ENCODE data around the gene ECSCR. TPM values are rescaled to one million over a fixed set of nuclear protein-coding genes. Genes with fewer than 3 reads are reported as not detected.
"Not testable (repeated sequence)": the region's sequence is repeated elsewhere in the genome, so short reads cannot be mapped to it uniquely, and the experiment has no call there.

The ECSCR gene
- total RNA-seq, 2 experiments from 2014 or later = not detected

- ChIA-PET POLR2A (interaction anchor here (0.6 kb wide), 1 partner anchor 116 kb away, joined by 4 read pairs; no protein-coding TSS in a partner anchor), CTCF (interaction anchor here (0.6 to 18.4 kb wide), 3 partner anchors 11 to 123 kb away, joined by 3 to 538 read pairs (median 23); no protein-coding TSS in a partner anchor)
- Mint-ChIP-seq H3K9me3 (ENCODE audit: insufficient read depth) (no peaks in the 10 kb centered on the region), H3K4me3 (no peak overlapping the region), H3K36me3 (ENCODE audit: low read depth) (peaks cover 4% of the 10 kb centered on the region), H3K27me3 (ENCODE audit: low read depth) (no peaks in the 10 kb centered on the region), H3K4me1 (ENCODE audit: low read depth) (peaks cover 41% of the 10 kb centered on the region), H3K27ac (no peak overlapping the region)
- DNase-seq = no peak
- ATAC-seq = no peak
Measured at GRCh38 chr5:139410121-139410992, 52.2 kb downstream of the ECSCR start.

- H3K9me3 Mint-ChIP-seq (ENCODE audit: insufficient read depth); H3K27ac Mint-ChIP-seq; DNase-seq; H3K4me3 Mint-ChIP-seq; ATAC-seq; POLR2A ChIA-PET; H3K27me3 Mint-ChIP-seq (ENCODE audit: low read depth); H3K36me3 Mint-ChIP-seq (ENCODE audit: low read depth): not testable (repeated sequence)
- H3K4me1 Mint-ChIP-seq (ENCODE audit: low read depth) = peaks cover 34% of the 10 kb centered on the region
- CTCF ChIA-PET = interaction anchor here (3.4 to 18.4 kb wide), 2 partner anchors 12 to 108 kb away, joined by 23 to 538 read pairs; no protein-coding TSS in a partner anchor
Measured at GRCh38 chr5:139409116-139409515, 53.4 kb downstream of the ECSCR start.

GRCh38 chr5:139408191-139408590 is 54.4 kb downstream of the ECSCR start:
- no peak for DNase-seq
- Mint-ChIP-seq H3K27ac (no peak overlapping the region), H3K4me3 (no peak overlapping the region), H3K36me3 (ENCODE audit: low read depth) (no peaks in the 10 kb centered on the region), H3K4me1 (ENCODE audit: low read depth) (peaks cover 31% of the 10 kb centered on the region), H3K27me3 (ENCODE audit: low read depth) (no peaks in the 10 kb centered on the region), H3K9me3 (ENCODE audit: insufficient read depth) (no peaks in the 10 kb centered on the region)
- CTCF ChIA-PET = interaction anchor here (1.5 to 18.4 kb wide), 4 partner anchors 11 to 109 kb away, joined by 3 to 538 read pairs (median 13); partner anchors contain the start of gene PROB1
- POLR2A ChIA-PET = no interaction called here
- ATAC-seq = no peak

- DNase-seq = no peak
- no peak for ATAC-seq
- Mint-ChIP-seq H3K4me3 (no peak overlapping the region), H3K27ac (no peak overlapping the region), H3K9me3 (ENCODE audit: insufficient read depth) (no peaks in the 10 kb centered on the region), H3K4me1 (ENCODE audit: low read depth) (peaks cover 30% of the 10 kb centered on the region), H3K27me3 (ENCODE audit: low read depth) (no peaks in the 10 kb centered on the region), H3K36me3 (ENCODE audit: low read depth) (no peaks in the 10 kb centered on the region)
- ChIA-PET POLR2A (interaction anchor here (1.5 kb wide), 1 partner anchor 114 kb away, joined by 4 read pairs; the partner anchor contains the start of gene MATR3), CTCF (interaction anchor here (1.5 to 3.5 kb wide), 3 partner anchors 11 to 14 kb away, joined by 3 to 21 read pairs (median 5); partner anchors contain the start of gene PROB1)
Measured at GRCh38 chr5:139407517-139407916, 55.0 kb downstream of the ECSCR start.

DNA sequence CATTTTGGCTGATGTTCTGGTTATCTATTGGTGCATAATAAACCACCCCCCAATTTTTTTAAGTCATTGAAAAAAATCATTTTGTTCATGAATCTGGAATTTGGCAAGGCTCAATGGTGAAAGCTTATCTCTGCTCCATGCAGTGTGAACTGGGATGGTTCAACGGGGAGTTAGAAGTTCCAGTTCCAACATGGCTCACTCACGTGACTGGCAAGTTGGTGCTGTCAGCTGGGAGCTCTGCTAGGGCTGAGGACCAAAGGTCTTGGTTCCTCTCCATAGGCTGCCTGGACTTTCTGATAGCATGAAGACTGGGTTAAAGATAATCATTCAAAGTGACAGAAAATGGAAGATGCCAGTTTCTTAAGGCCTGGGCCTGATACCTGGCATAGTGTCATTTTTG is 55.6 kb downstream of the ECSCR start:
- no peak for DNase-seq
- peaks cover 29% of the 10 kb centered on the region for H3K4me1 Mint-ChIP-seq (ENCODE audit: low read depth)
- ChIA-PET CTCF (interaction anchor here (0.7 to 3.5 kb wide), 5 partner anchors 10 to 107 kb away, joined by 3 to 21 read pairs (median 5); partner anchors contain the start of gene PROB1), POLR2A (interaction anchor here (1.5 to 2.4 kb wide), 2 partner anchors 9 to 114 kb away, joined by 4 to 9 read pairs; partner anchors contain the start of gene MATR3)
- no peaks in the 10 kb centered on the region for H3K9me3 Mint-ChIP-seq (ENCODE audit: insufficient read depth)
- no peaks in the 10 kb centered on the region for H3K27me3 Mint-ChIP-seq (ENCODE audit: low read depth)
- no peak overlapping the region for H3K27ac Mint-ChIP-seq
- no peaks in the 10 kb centered on the region for H3K36me3 Mint-ChIP-seq (ENCODE audit: low read depth)
- no peak overlapping the region for H3K4me3 Mint-ChIP-seq
- ATAC-seq = no peak

- Mint-ChIP-seq H3K27me3 (ENCODE audit: low read depth) (no peaks in the 10 kb centered on the region), H3K36me3 (ENCODE audit: low read depth) (peaks cover 6% of the 10 kb centered on the region), H3K4me1 (ENCODE audit: low read depth) (peaks cover 34% of the 10 kb centered on the region), H3K4me3 (peak overlapping the region; percentile 94), H3K27ac (peak overlapping the region; percentile 100), H3K9me3 (ENCODE audit: insufficient read depth) (no peaks in the 10 kb centered on the region)
- peak; percentile 3 for ATAC-seq
- ChIA-PET CTCF (interaction anchor here (1.1 to 4.2 kb wide), 6 partner anchors 11 to 63 kb away, joined by 3 to 17 read pairs (median 10); partner anchors contain the start of genes MZB1 and PAIP2), POLR2A (interaction anchor here (0.9 to 4.6 kb wide), 5 partner anchors 9 to 279 kb away, joined by 3 to 39 read pairs (median 5); partner anchors contain the start of genes MZB1, PAIP2 and PROB1)
- DNase-seq = no peak
Measured at GRCh38 chr5:139404484-139404840, 58.1 kb downstream of the ECSCR start.

GRCh38 chr5:139403787-139404483 is 58.6 kb downstream of the ECSCR start, which contains the start of gene SPATA24:
Gene SPATA24, minus strand, starts transcription at chr5:139404089. Its CDS starts 29 bp downstream, at chr5:139404060.
- peak; percentile 99 for DNase-seq
- ChIA-PET POLR2A (interaction anchor here (0.9 to 4.6 kb wide), 6 partner anchors 8 to 280 kb away, joined by 3 to 39 read pairs (median 5); partner anchors contain the start of genes MZB1, PAIP2 and PROB1), CTCF (interaction anchor here (0.9 to 4.2 kb wide), 16 partner anchors 9 to 524 kb away, joined by 3 to 17 read pairs (median 4); partner anchors contain the start of genes MZB1, PAIP2 and PROB1)
- Mint-ChIP-seq H3K27ac (peak within 1 kb of the TSS; percentile 100), H3K4me3 (peak within 1 kb of the TSS; percentile 94), H3K9me3 (ENCODE audit: insufficient read depth) (no peaks in the 10 kb centered on the region), H3K4me1 (ENCODE audit: low read depth) (peaks cover 40% of the 10 kb centered on the region), H3K27me3 (ENCODE audit: low read depth) (no peaks in the 10 kb centered on the region), H3K36me3 (ENCODE audit: low read depth) (peaks cover 6% of the 10 kb centered on the region)
- ATAC-seq = peak; percentile 93

DNA sequence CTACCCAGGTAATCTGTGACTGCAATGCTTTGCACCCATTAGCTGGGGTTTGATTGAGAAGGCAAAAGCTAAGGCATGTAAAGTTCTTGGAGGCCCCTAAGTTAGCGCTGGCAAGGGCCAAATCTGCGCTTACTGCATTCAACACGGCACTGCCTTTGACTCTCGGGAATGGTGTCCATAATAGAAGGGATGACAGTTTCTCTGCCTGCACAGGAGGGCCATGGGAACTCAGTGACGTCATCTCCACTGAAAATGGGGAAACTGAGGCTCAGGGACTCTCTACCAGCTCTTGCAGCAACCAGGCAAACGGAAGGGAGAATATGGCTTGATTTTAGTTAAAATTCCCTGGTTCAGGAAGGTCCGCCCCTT is 59.1 kb downstream of the ECSCR start:
- Mint-ChIP-seq H3K9me3 (ENCODE audit: insufficient read depth) (no peaks in the 10 kb centered on the region), H3K36me3 (ENCODE audit: low read depth) (peaks cover 6% of the 10 kb centered on the region), H3K27me3 (ENCODE audit: low read depth) (no peaks in the 10 kb centered on the region), H3K4me3 (peak overlapping the region; percentile 94), H3K27ac (peak overlapping the region; percentile 100), H3K4me1 (ENCODE audit: low read depth) (peaks cover 40% of the 10 kb centered on the region)
- DNase-seq (no peak), ATAC-seq (no peak)
- ChIA-PET CTCF (interaction anchor here (0.9 to 4.2 kb wide), 17 partner anchors 9 to 524 kb away, joined by 3 to 17 read pairs (median 3); partner anchors contain the start of genes MZB1, PAIP2 and PROB1), POLR2A (interaction anchor here (1.0 to 4.6 kb wide), 3 partner anchors 8 to 162 kb away, joined by 4 to 39 read pairs (median 5); partner anchors contain the start of genes MZB1 and PROB1)

- ChIA-PET POLR2A (interaction anchor here (0.6 to 4.6 kb wide), 2 partner anchors 11 to 172 kb away, joined by 3 to 39 read pairs; partner anchors contain the start of gene MZB1), CTCF (interaction anchor here (0.7 to 4.2 kb wide), 17 partner anchors 8 to 172 kb away, joined by 3 to 17 read pairs (median 4); partner anchors contain the start of genes MZB1, PAIP2, PROB1 and STING1)
- DNase-seq = no peak
- Mint-ChIP-seq H3K4me3 (peak overlapping the region; percentile 94), H3K36me3 (ENCODE audit: low read depth) (peaks cover 10% of the 10 kb centered on the region), H3K9me3 (ENCODE audit: insufficient read depth) (no peaks in the 10 kb centered on the region), H3K4me1 (ENCODE audit: low read depth) (peaks cover 41% of the 10 kb centered on the region), H3K27me3 (ENCODE audit: low read depth) (no peaks in the 10 kb centered on the region), H3K27ac (peak overlapping the region; percentile 100)
- no peak for ATAC-seq
Measured at GRCh38 chr5:139402561-139403158, 59.9 kb downstream of the ECSCR start.

DNA sequence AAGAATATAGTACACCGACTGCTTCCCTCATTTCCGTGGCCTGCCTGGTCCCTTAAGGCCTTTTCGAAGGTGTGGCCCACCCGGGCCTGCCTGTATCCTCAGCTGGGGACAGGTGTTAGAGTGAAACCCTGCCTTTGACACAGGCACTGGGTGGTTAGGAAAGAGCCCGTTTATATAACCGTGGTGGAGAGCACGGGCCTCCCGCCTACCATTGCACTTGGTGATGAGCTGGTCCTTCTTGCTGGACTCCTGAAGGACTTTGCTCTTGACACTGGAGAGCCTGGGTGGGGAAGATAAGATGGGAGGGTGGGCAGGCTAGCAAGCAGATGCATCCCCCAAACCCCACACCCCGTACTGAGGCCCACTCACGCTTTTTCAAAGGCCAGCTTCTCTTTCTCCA is 61.0 kb downstream of the ECSCR start:
- DNase-seq (no peak), ATAC-seq (no peak)
- ChIA-PET CTCF (interaction anchor here (1.2 to 4.2 kb wide), 6 partner anchors 11 to 116 kb away, joined by 3 to 17 read pairs (median 8); partner anchors contain the start of genes MZB1, PAIP2 and STING1), POLR2A (interaction anchor here (0.6 to 4.6 kb wide), 2 partner anchors 10 to 110 kb away, joined by 4 to 39 read pairs; partner anchors contain the start of gene MZB1)
- no peaks in the 10 kb centered on the region for H3K9me3 Mint-ChIP-seq (ENCODE audit: insufficient read depth)
- no peaks in the 10 kb centered on the region for H3K27me3 Mint-ChIP-seq (ENCODE audit: low read depth)
- H3K4me1 Mint-ChIP-seq (ENCODE audit: low read depth) = peaks cover 43% of the 10 kb centered on the region
- H3K27ac Mint-ChIP-seq = peak overlapping the region; percentile 43
- H3K4me3 Mint-ChIP-seq = no peak overlapping the region
- H3K36me3 Mint-ChIP-seq (ENCODE audit: low read depth) = peaks cover 12% of the 10 kb centered on the region

Data from activated CD8-positive, alpha-beta T cell treated with anti-CD3 and anti-CD28 coated beads, Interleukin-2, amount 10 ng/mL, durations not matched to agents 7 days and 5 days (primary cell).